ENCODE results near the gene METAP1.
"Not testable (repeated sequence)": the region's sequence is repeated elsewhere in the genome, so short reads cannot be mapped to it uniquely, and the experiment has no call there.

METAP1 gene

DNA sequence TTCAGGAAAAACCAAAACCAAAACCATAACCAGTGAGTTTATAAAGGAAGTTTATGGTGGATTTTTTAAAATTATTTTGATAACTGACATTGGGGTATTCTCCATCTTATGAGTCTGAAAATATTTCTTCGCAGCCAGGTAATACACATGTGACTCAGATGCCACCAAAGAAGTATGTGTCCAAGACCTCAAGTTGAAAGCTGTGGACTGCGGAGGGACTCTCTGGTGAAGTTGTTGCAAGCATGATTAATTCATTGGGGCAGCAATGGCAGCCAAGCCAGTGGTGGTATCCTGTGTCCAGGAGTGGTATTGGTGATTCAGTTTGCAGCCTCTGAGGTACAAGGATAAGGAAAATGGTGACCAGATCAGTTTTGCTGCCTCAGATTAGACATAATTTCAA lies 107.1 kb downstream of the METAP1 start:
- DNase-seq: no peak

GRCh38 chr4:99103166-99103565 lies 107.6 kb downstream of the METAP1 start:
- DNase-seq: no peak

- DNase-seq: no peak
These were observed 108.6 kb downstream of the METAP1 start for GRCh38 chr4:99104153-99104552.

DNA sequence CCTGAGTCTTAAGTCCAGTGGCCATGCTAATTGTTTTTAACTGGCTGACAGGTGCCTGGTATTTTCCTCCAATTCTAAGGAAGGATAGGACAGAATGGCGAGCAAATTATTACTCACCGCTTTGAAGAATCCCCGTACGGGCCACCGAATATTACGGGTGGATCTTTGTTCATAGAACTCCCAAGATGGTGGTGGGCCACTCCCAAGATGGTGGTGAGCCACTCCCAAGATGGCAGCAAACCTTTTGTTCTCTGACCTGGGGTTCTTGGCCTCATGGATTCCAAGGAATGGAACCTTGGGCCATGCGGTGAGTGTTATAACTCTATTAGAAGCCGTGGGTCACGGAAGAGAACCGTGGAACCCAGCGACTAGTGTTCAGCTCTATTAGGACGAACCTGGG lies 113.8 kb downstream of the METAP1 start:
- not testable (repeated sequence) for DNase-seq

Data from stimulated activated CD4-positive, alpha-beta T cell treated with anti-CD3 and anti-CD28 coated beads, Interleukin-4, amount 100 ng/mL, for 24 hours (primary cell).